HEK293 (cell line): ENCODE results near the gene RASD2.

Experiments
- CTCF ChIP-seq: fragments of 450-650 bp; formaldehyde crosslinking; IDR thresholded peaks from 2 replicates; pipeline ENCODE4 v1.5.1; 2016; ENCODE audit warnings: missing biosample characterization, missing genetic modification characterization
- KLF16 ChIP-seq: fragments of 450-650 bp; formaldehyde crosslinking; IDR thresholded peaks from 2 replicates; pipeline ENCODE4 v1.5.1; 2017; ENCODE audit warnings: missing biosample characterization, missing genetic modification characterization
- ZBTB7A ChIP-seq: fragments of 450-650 bp; formaldehyde crosslinking; IDR thresholded peaks from 2 replicates; pipeline ENCODE4 v1.5.1; 2016; ENCODE audit warnings: low read depth, missing biosample characterization, missing genetic modification characterization
- ZNF792 ChIP-seq: fragments of 450-650 bp; formaldehyde crosslinking; IDR thresholded peaks from 2 replicates; pipeline ENCODE4 v1.5.1; 2016; ENCODE audit warnings: missing biosample characterization, missing genetic modification characterization

DNA sequence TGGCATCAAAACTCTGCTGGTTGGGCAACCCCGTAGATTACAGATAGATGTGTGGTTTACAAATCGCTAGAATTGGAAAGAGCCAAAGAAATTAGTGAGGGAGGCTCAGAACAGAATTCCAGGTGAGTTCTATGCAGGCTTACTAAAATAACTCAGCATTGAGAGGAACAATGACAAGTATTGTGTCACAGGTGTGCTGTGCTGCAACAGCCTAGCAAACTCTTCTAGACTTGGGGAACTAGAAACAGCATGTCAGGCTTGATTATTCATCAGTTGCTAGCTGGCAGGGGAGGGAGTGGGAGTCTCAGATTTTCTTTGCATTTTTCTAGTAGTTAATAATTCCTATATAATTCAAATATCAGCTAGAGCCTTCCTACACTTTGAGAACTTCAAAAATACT lies 26.3 kb upstream of the RASD2 start:
- no peak for TF ChIP-seq CTCF (tag by site-specific recombination)
- TF ChIP-seq ZBTB7A (tag by site-specific recombination): no peak
- no peak for TF ChIP-seq KLF16 (tag by site-specific recombination)
- TF ChIP-seq ZNF792: no peak
